ENCODE data around the gene ZBED1. TPM values are rescaled to one million over a fixed set of nuclear protein-coding genes. Genes with fewer than 3 reads are reported as not detected.

Gene ZBED1
- total RNA-seq, 4 donors from 2014 or later: 37.2 to 41.1 (median 39.4) TPM

- peak overlapping the region in 2 of 4 donors; percentile 83 to 84 for H3K27ac ChIP-seq
Measured at GRCh38 chrX:2486476-2487133, 14.2 kb downstream of the ZBED1 start.

GRCh38 chrX:2485789-2486345 is 14.9 kb downstream of the ZBED1 start:
- H3K36me3 ChIP-seq: peaks cover 0 to 45% of the 10 kb centered on the region in 2 donors
- H3K27me3 ChIP-seq: no peaks in the 10 kb centered on the region
- no peak for ATAC-seq
- H3K9me3 ChIP-seq: no peaks in the 10 kb centered on the region
- H3K4me3 ChIP-seq: no peak overlapping the region
- TF ChIP-seq POLR2A (IDR thresholded peaks at IDR 0.05): no peak
- no peak for TF ChIP-seq POLR2AphosphoS5 (IDR thresholded peaks at IDR 0.05)
- TF ChIP-seq EP300 (IDR thresholded peaks at IDR 0.05): no peak
- TF ChIP-seq CTCF (IDR thresholded peaks at IDR 0.05): no peak
- WGBS, 2 donors (ENCODE audit: low coverage in 1 of 2): 59 to 77% methylated on average over 7 to 10 of the region's 10 CpGs
- H3K27ac ChIP-seq: peak overlapping the region; percentile 46 to 84 (median 65)
- H3K4me1 ChIP-seq: peaks cover 0 to 54% (median 3%) of the 10 kb centered on the region in 3 donors

More at GRCh38 chrX:2486476-2487133, 14.2 kb downstream of the ZBED1 start:
- H3K4me1 ChIP-seq: peaks cover 0 to 56% (median 3%) of the 10 kb centered on the region in 3 donors
- 70 to 78% methylated on average over 5 to 17 of the region's 29 CpGs for WGBS, 2 donors (ENCODE audit: low coverage in 1 of 2)
- no peaks in the 10 kb centered on the region for H3K27me3 ChIP-seq
- H3K4me3 ChIP-seq: no peak overlapping the region
- TF ChIP-seq POLR2A (IDR thresholded peaks at IDR 0.05) (no peak), EP300 (IDR thresholded peaks at IDR 0.05) (no peak), CTCF (IDR thresholded peaks at IDR 0.05) (no peak), POLR2AphosphoS5 (IDR thresholded peaks at IDR 0.05) (no peak)
- no peak for ATAC-seq
- no peaks in the 10 kb centered on the region for H3K9me3 ChIP-seq
- peaks cover 0 to 46% of the 10 kb centered on the region in 2 donors for H3K36me3 ChIP-seq

- TF ChIP-seq EP300 (IDR thresholded peaks at IDR 0.05) (no peak), POLR2A (IDR thresholded peaks at IDR 0.05) (no peak), CTCF (IDR thresholded peaks at IDR 0.05) (no peak), POLR2AphosphoS5 (IDR thresholded peaks at IDR 0.05) (no peak)
- 14 to 20% methylated on average over 13 to 25 of the region's 26 CpGs for WGBS, 2 donors (ENCODE audit: low coverage in 1 of 2)
- peak; percentile 60 for ATAC-seq
Measured at GRCh38 chrX:2484721-2485648, 15.8 kb downstream of the ZBED1 start.

GRCh38 chrX:2484256-2484655 is 16.5 kb downstream of the ZBED1 start:
- Histone ChIP-seq H3K4me1 (peaks cover 0 to 54% (median 3%) of the 10 kb centered on the region in 3 donors), H3K36me3 (peaks cover 0 to 35% of the 10 kb centered on the region in 2 donors), H3K27ac (peak overlapping the region; percentile 57 to 84 (median 81)), H3K4me3 (peak overlapping the region; percentile 14 to 42), H3K27me3 (no peaks in the 10 kb centered on the region), H3K9me3 (no peaks in the 10 kb centered on the region)
- WGBS, 2 donors (ENCODE audit: low coverage in 1 of 2): 8 to 10% methylated on average over 2 to 10 of the region's 12 CpGs
- peak; percentile 34 for ATAC-seq
- TF ChIP-seq POLR2AphosphoS5 (IDR thresholded peaks at IDR 0.05) (peak; percentile 26), POLR2A (IDR thresholded peaks at IDR 0.05) (no peak)

More at GRCh38 chrX:2484721-2485648, 15.8 kb downstream of the ZBED1 start:
- peak overlapping the region; percentile 14 to 42 for H3K4me3 ChIP-seq
- peaks cover 0 to 36% of the 10 kb centered on the region in 2 donors for H3K36me3 ChIP-seq
- H3K9me3 ChIP-seq: no peaks in the 10 kb centered on the region
- peak overlapping the region; percentile 57 to 84 (median 81) for H3K27ac ChIP-seq
- peaks cover 0 to 54% (median 3%) of the 10 kb centered on the region in 3 donors for H3K4me1 ChIP-seq
- no peaks in the 10 kb centered on the region for H3K27me3 ChIP-seq

Data from gastroesophageal sphincter (tissue), 4 donors.